Endothelial cell of umbilical vein (primary cell): Measurements from ENCODE around the gene PLXDC1. TPM values are rescaled to one million over a fixed set of nuclear protein-coding genes. Genes with fewer than 3 reads are reported as not detected.

ENCODE experiments used
- BruUV-seq: library from RNA; stranded (reverse); fragments of 400-500 nt; replicated peaks from 2 replicates; lab custom pipeline; 2021; lab: Mats Ljungman, UMichigan
- CTCF ChIA-PET: fragments of 300-600, 350-600 bp; sonication (Branson Sonifier 250); formaldehyde crosslinking; loops from one replicate; lab custom pipeline; 2021; ENCODE audit warnings: antibody characterized with exemption, inconsistent platforms; lab: Charles Lee
- POLR2A ChIA-PET: fragments of 300-600, 350-600 bp; sonication (Branson Sonifier 250); formaldehyde crosslinking; loops from one replicate; lab custom pipeline; 2021; ENCODE audit warnings: antibody characterized with exemption, inconsistent platforms; lab: Charles Lee
- DNase-seq: peaks from one replicate; pipeline ENCODE4 v3.0.0-alpha.2; 2011; ENCODE audit warnings: low read depth, low spot score
- FAIRE-seq: peaks from 2 replicates; lab custom pipeline; 2011; peaks lifted over from hg19 to GRCh38; lab: Jason Lieb, UNC
- H2AFZ ChIP-seq: 2 replicates; pipeline ENCODE4 v1.6.0; 2012; ENCODE audit warnings: low read depth, low read length, control low read depth, inconsistent platforms
- H3K27ac ChIP-seq: 2 replicates; pipeline ENCODE4 v1.5.1; 2011; ENCODE audit warnings: low read depth, mild to moderate bottlenecking, control low read depth, low read length, moderate library complexity; ENCODE audit not compliant: insufficient read depth
- H3K27me3 ChIP-seq, 2 experiments: 2 replicates each; pipeline versions ENCODE4 v1.6.0 to v1.6.1; 2011; ENCODE audit warnings: low read length in 2 of 2, mixed read lengths in 1 of 2; ENCODE audit not compliant: control insufficient read depth in 2 of 2, insufficient read depth in 2 of 2
- H3K36me3 ChIP-seq, 2 experiments: 2 replicates in 1 of 2; 3 replicates in 1 of 2; pipeline ENCODE4 v1.5.1; 2011; ENCODE audit warnings: low read length in 2 of 2, mild to moderate bottlenecking in 1 of 2, moderate library complexity in 1 of 2; ENCODE audit not compliant: control insufficient read depth in 2 of 2, insufficient read depth in 2 of 2; ENCODE audit errors: extremely low read depth in 1 of 2
- H3K4me1 ChIP-seq: 3 replicates; pipeline ENCODE4 v1.5.1; 2011; ENCODE audit warnings: mild to moderate bottlenecking, low read length; ENCODE audit not compliant: control insufficient read depth, insufficient read depth; ENCODE audit errors: extremely low read depth
- H3K4me2 ChIP-seq: 2 replicates; pipeline ENCODE4 v1.6.1; 2011; ENCODE audit warnings: low read length, control low read depth, mixed read lengths; ENCODE audit not compliant: insufficient read depth
- H3K4me3 ChIP-seq, 3 experiments: fragments of 200-600 bp in 1 of 3; sonication (generic), shearing (Covaris generic) in 1 of 3; replicated peaks in 1 of 3; 2 replicates each; pipeline ENCODE4 v1.5.1; 2011 to 2016; ENCODE audit warnings: control low read depth in 3 of 3, low read length in 3 of 3, mild to moderate bottlenecking in 2 of 3, inconsistent platforms in 1 of 3, low read depth in 1 of 3, moderate library complexity in 1 of 3; ENCODE audit not compliant: insufficient read depth in 1 of 3
- H3K79me2 ChIP-seq: 2 replicates; pipeline ENCODE4 v1.6.0; 2012; ENCODE audit warnings: low read length, inconsistent platforms; ENCODE audit not compliant: control insufficient read depth, insufficient read depth
- H3K9ac ChIP-seq: replicated peaks from 2 replicates; pipeline ENCODE3; 2011; ENCODE audit warnings: low read length, control low read depth; ENCODE audit not compliant: insufficient read depth; ENCODE audit errors: extremely low read depth
- H3K9me1 ChIP-seq: replicated peaks from 3 replicates; pipeline ENCODE4 v1.6.0; 2011; ENCODE audit warnings: mild to moderate bottlenecking, low read length; ENCODE audit not compliant: control insufficient read depth, insufficient read depth; ENCODE audit errors: extremely low read depth
- H3K9me3 ChIP-seq: replicated peaks from 2 replicates; pipeline ENCODE4 v1.5.1; 2012; ENCODE audit warnings: low read length, inconsistent platforms; ENCODE audit not compliant: control insufficient read depth, insufficient read depth
- H4K20me1 ChIP-seq: replicated peaks from 2 replicates; pipeline ENCODE3; 2011; ENCODE audit warnings: mild to moderate bottlenecking, low read length; ENCODE audit not compliant: control insufficient read depth, insufficient read depth; ENCODE audit errors: extremely low read depth
- EZH2 ChIP-seq: IDR thresholded peaks from 2 replicates; pipeline ENCODE4 v1.6.1; 2012; ENCODE audit warnings: borderline replicate concordance, low read depth, mild to moderate bottlenecking, moderate library complexity, low read length, inconsistent platforms; ENCODE audit not compliant: severe bottlenecking
- FOS ChIP-seq: IDR thresholded peaks from 2 replicates; pipeline ENCODE4 v1.6.1; 2011; ENCODE audit warnings: mild to moderate bottlenecking, low read length, moderate library complexity, borderline replicate concordance; ENCODE audit not compliant: insufficient read depth
- JUN ChIP-seq: IDR thresholded peaks from 2 replicates; pipeline ENCODE4 v1.6.1; 2011; ENCODE audit warnings: borderline replicate concordance, low read depth; ENCODE audit not compliant: insufficient read length, insufficient read depth
- MYC ChIP-seq: IDR thresholded peaks from one replicate; pipeline ENCODE4 v1.6.1; 2011; ENCODE audit warnings: mild to moderate bottlenecking, low read depth, low read length
- POLR2AphosphoS5 ChIP-seq: IDR thresholded peaks from 2 replicates; pipeline ENCODE4 v1.6.1; 2012; ENCODE audit warnings: low read depth, mild to moderate bottlenecking, control low read depth, low read length, moderate library complexity; ENCODE audit not compliant: insufficient read depth
- dilution Hi-C: fragments of 300-500 bp; cut with MboI; formaldehyde crosslinking; loops from one replicate; pipeline ENCODE4 v1.15.0; 2019; ENCODE audit warnings: low sequenced_read_pairs; ENCODE audit not compliant: extremely low pct_ligation_motif_present
- intact Hi-C: fragments of 100-400 bp; cut with micrococcal nuclease; formaldehyde crosslinking; loops from one replicate; pipeline ENCODE4 v1.10.0; 2022
- polyA plus RNA-seq, 4 experiments: library from polyadenylated mRNA; depleted of rRNA in 3 of 4; stranded (reverse) in 3 of 4; unstranded in 1 of 4; fragments of >200 nt; gene quantifications; 2 replicates each; pipeline versions ENCODE4 v1.2.1 to v1.2.3, GENCODE V29; 2011 to 2012; ENCODE audit warnings: missing spikeins in 1 of 4
- total RNA-seq: library from RNA; stranded (reverse); gene quantifications from 2 replicates; pipeline ENCODE4 v1.2.3, GENCODE V29; 2021
- TF ChIP-seq, protein P1 (sequence below): IDR thresholded peaks from 2 replicates; pipeline ENCODE4 v1.6.1; 2011; ENCODE audit not compliant: insufficient read depth, insufficient read length

Gene PLXDC1
- total and polyA plus RNA-seq, 2 donors (not counting 3 experiments of a cell fraction or from before 2014, with no cell fraction given), result 0.03 TPM; not detected in 1

DNA sequence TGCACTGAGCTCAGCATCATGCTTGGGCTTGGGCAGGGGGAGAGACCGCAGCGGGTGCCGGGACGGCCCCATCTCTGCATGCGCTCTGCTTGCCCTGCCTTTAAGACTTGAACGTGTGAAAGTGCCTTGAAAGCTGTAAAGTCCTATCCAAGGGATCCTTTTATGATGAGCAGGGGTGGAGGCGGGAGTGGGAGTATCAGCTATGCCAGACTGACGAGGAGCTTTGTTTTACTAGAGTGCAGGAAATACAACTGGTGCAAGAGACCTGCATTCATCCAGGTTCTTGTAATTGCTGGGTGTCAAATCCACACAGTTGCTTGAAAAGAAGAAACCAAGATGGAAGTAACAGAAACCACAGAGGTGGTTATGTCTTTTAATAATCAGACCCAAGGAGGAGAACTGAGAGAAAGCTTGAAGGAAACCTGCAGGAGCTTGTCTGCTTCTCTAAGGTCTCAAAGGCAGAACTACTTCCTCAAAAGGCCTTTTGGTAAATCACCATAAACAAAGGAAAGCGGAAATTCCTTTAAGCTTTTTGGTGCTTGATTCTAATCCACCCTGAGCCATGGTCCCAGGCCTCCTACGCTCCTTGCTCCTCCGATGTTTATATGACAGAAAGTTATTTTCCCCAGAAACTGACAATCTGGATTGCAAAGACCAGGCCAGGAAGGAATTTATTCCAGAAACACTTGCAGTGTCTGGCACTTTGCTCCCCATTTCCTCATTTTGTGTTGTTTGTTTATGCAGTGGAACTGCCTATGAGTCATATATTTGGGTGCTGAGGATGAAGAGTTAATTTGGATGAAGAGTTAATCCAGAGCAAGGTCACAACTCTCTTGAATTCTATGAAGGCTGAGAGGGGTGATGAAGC is 132.9 kb downstream of the PLXDC1 start:
- dilution Hi-C loops, result no loop called here
- Histone ChIP-seq H3K27me3 (no peaks in the 10 kb centered on the region), H3K9ac (no peak overlapping the region), H3K4me2 (no peak overlapping the region), H3K9me1 (no peaks in the 10 kb centered on the region), H3K4me3 (no peak overlapping the region), H2AFZ (peak overlapping the region; percentile 46), H3K4me1 (peaks cover 15% of the 10 kb centered on the region), H4K20me1 (no peaks in the 10 kb centered on the region), H3K27ac (no peak overlapping the region), H3K9me3 (no peaks in the 10 kb centered on the region), H3K36me3 (no peaks in the 10 kb centered on the region), H3K79me2 (no peaks in the 10 kb centered on the region)
- intact Hi-C loops, result no loop called here
- BruUV-seq, result no TSS peak
- ChIA-PET CTCF (interaction anchor here (1.0 to 2.4 kb wide), 7 partner anchors 9 to 156 kb away, joined by 3 to 18 read pairs (median 3); no protein-coding TSS in a partner anchor), POLR2A (no interaction called here)
- FAIRE-seq, result no peak
- TF ChIP-seq EZH2 (no peak), JUN (peak; percentile 15)
- peak; percentile 30 for DNase-seq

DNA sequence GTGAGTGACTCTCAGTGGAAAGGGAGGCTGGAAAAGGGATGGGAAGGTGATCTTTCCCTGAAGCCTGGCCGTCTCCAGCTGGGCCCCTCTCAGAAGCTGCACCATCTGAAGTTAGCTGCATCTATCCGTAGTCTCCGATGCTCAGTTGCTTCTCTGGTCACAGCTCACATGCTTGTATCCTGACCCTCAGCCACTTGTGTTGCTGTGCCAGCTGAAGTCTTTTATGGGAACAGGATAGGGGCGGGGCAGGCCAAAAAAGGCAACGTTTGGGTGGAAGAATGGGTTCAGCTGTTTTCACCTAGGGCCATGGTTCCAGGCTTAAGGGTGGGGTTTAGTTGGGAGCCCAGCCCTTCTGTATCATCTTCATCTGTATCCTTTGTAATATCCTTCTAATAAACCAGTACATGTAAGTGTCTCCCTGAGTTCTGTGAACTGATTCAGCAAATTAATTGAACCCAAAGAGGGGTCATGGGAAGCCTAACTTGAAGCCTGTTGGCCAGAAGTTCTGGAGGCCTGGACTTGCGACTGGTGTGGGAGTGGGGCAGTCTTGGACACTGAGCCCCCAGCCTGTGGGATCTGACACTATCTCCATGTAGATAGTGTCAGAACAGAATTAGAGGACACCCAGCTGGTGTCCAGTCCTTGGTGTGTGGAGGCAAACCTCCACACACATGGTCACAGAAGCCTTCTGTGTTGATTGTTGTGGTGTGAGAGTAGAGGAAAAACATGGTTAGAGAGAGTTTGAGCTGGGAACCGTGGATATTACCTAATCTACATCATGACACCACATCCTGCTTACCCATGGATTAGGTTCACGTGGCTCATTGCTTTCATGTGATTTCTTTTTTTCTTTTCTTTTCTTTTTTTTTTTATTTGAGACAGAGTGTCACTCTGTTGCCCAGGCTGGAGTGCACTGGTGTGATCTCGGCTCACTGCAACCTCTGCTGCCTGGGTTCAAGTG is 135.0 kb downstream of the PLXDC1 start:
- Histone ChIP-seq H3K27ac (no peak overlapping the region), H3K79me2 (no peaks in the 10 kb centered on the region), H2AFZ (no peak overlapping the region), H4K20me1 (no peaks in the 10 kb centered on the region), H3K9me3 (no peaks in the 10 kb centered on the region), H3K4me2 (no peak overlapping the region), H3K4me3 (no peak overlapping the region), H3K9me1 (no peaks in the 10 kb centered on the region), H3K9ac (no peak overlapping the region), H3K36me3 (no peaks in the 10 kb centered on the region), H3K27me3 (no peaks in the 10 kb centered on the region), H3K4me1 (peaks cover 15% of the 10 kb centered on the region)
- ChIA-PET POLR2A (no interaction called here), CTCF (no interaction called here)
- FAIRE-seq (no peak), DNase-seq (no peak)
- TF ChIP-seq FOS (no peak), JUN (no peak), MYC (no peak), POLR2AphosphoS5 (no peak)
- TF ChIP-seq, protein P1, sequence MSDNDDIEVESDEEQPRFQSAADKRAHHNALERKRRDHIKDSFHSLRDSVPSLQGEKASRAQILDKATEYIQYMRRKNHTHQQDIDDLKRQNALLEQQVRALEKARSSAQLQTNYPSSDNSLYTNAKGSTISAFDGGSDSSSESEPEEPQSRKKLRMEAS, result no peak
- BruUV-seq, result no TSS peak
- intact Hi-C loops, result no loop called here
- dilution Hi-C loops, result no loop called here
